PC-3 (cell line): Measurements from ENCODE around the gene ZMIZ1. TPM values are rescaled to one million over a fixed set of nuclear protein-coding genes. Genes with fewer than 3 reads are reported as not detected.

Experiments used
- ATAC-seq: fragments of 200-7000 bp; cut with Tn5 transposase; 2 replicates; pipeline ENCODE4 v1.9.1; 2020; ENCODE audit warnings: mild to moderate bottlenecking, moderate library complexity
- BruUV-seq: library from RNA; stranded (reverse); fragments of 400-500 nt; replicated peaks from 2 replicates; lab custom pipeline; 2021; lab: Mats Ljungman, UMichigan
- CTCF ChIA-PET: fragments of 300-600 bp; sonication (Branson Sonifier 250); formaldehyde crosslinking; loops from one replicate; lab custom pipeline; 2022; ENCODE audit warnings: antibody characterized with exemption; lab: Charles Lee
- POLR2A ChIA-PET: fragments of 300-600 bp; sonication (Branson Sonifier 250); formaldehyde crosslinking; loops from one replicate; lab custom pipeline; 2022; ENCODE audit warnings: antibody characterized with exemption; ENCODE audit not compliant: unreplicated experiment; lab: Charles Lee
- DNase-seq: peaks from one replicate; pipeline ENCODE4 v3.0.0-alpha.2; 2015
- H2AFZ ChIP-seq: fragments of 300-600 bp; sonication (generic); 2 replicates; pipeline ENCODE4 v1.6.0; 2016; ENCODE audit warnings: antibody characterized with exemption, low read length
- H3F3A ChIP-seq: fragments of 300-600 bp; sonication (generic); one replicate; pipeline ENCODE4 v1.6.0; 2017; ENCODE audit warnings: antibody characterized with exemption, low read length, control low read depth, mild to moderate bottlenecking; ENCODE audit not compliant: unreplicated experiment
- H3K27ac ChIP-seq: fragments of 300-600 bp; sonication (generic); 2 replicates; pipeline ENCODE4 v1.5.1; 2016; ENCODE audit warnings: mild to moderate bottlenecking, low read length
- H3K27me3 ChIP-seq: fragments of 300-600 bp; sonication (generic); 2 replicates; pipeline ENCODE4 v1.6.1; 2016; ENCODE audit warnings: low read length, mixed read lengths
- H3K36me3 ChIP-seq: fragments of 300-600 bp; sonication (generic); 2 replicates; pipeline ENCODE4 v1.6.1; 2016; ENCODE audit warnings: low read depth, mixed run types, low read length, mixed read lengths
- H3K4me1 ChIP-seq: fragments of 300-600 bp; sonication (generic); 2 replicates; pipeline ENCODE4 v1.5.1; 2016; ENCODE audit warnings: low read length; ENCODE audit not compliant: insufficient read depth
- H3K4me2 ChIP-seq: fragments of 300-600 bp; sonication (generic); 2 replicates; pipeline ENCODE4 v1.6.0; 2016; ENCODE audit warnings: low read length
- H3K4me3 ChIP-seq: fragments of 300-600 bp; sonication (generic); 2 replicates; pipeline ENCODE4 v1.5.1; 2016; ENCODE audit warnings: mild to moderate bottlenecking, low read length, mixed read lengths
- H3K79me2 ChIP-seq: fragments of 300-600 bp; sonication (generic); 2 replicates; pipeline ENCODE4 v1.6.1; 2017; ENCODE audit warnings: low read length, mixed read lengths
- H3K9ac ChIP-seq: fragments of 300-600 bp; sonication (generic); 2 replicates; pipeline ENCODE4 v1.6.0; 2016; ENCODE audit warnings: mild to moderate bottlenecking, low read length
- H3K9me2 ChIP-seq: fragments of 300-600 bp; sonication (generic); replicated peaks from 2 replicates; pipeline ENCODE4 v1.6.1; 2016; ENCODE audit warnings: mixed run types, low read length, mixed read lengths
- H3K9me3 ChIP-seq: fragments of 300-600 bp; sonication (generic); 2 replicates; pipeline ENCODE4 v1.6.1; 2016; ENCODE audit warnings: low read length, mixed read lengths
- H4K20me1 ChIP-seq: fragments of 300-600 bp; sonication (generic); 2 replicates; pipeline ENCODE4 v1.6.1; 2016; ENCODE audit warnings: low read length, mixed read lengths
- EZH2 ChIP-seq: fragments of 300-600 bp; sonication (generic); IDR thresholded peaks from one replicate; pipeline ENCODE4 v1.6.1; 2017; ENCODE audit warnings: antibody characterized with exemption, mild to moderate bottlenecking, low read length; ENCODE audit not compliant: unreplicated experiment
- EZH2phosphoT487 ChIP-seq: fragments of 300-600 bp; sonication (generic); IDR thresholded peaks from 2 replicates; pipeline ENCODE4 v1.6.1; 2018; ENCODE audit warnings: mild to moderate bottlenecking, antibody characterized with exemption, low read length, borderline replicate concordance
- intact Hi-C: fragments of 100-400 bp; cut with micrococcal nuclease; formaldehyde crosslinking; loops from 2 replicates; pipeline ENCODE4 v1.9.0; 2023
- total RNA-seq: library from RNA; depleted of rRNA; stranded (reverse); fragments of >200 nt; gene quantifications from 2 replicates; pipeline ENCODE4 v1.2.3, GENCODE V29; 2014
- TF ChIP-seq, protein P1 (sequence below): fragments of 300-600 bp; sonication (generic); conservative IDR thresholded peaks from 2 replicates; pipeline ENCODE4 v1.5.1; 2017; ENCODE audit warnings: antibody characterized with exemption, low read depth, mild to moderate bottlenecking, low read length

ZMIZ1 gene
- total RNA-seq, 1 experiment from 2014 or later: 55.4 TPM

DNA sequence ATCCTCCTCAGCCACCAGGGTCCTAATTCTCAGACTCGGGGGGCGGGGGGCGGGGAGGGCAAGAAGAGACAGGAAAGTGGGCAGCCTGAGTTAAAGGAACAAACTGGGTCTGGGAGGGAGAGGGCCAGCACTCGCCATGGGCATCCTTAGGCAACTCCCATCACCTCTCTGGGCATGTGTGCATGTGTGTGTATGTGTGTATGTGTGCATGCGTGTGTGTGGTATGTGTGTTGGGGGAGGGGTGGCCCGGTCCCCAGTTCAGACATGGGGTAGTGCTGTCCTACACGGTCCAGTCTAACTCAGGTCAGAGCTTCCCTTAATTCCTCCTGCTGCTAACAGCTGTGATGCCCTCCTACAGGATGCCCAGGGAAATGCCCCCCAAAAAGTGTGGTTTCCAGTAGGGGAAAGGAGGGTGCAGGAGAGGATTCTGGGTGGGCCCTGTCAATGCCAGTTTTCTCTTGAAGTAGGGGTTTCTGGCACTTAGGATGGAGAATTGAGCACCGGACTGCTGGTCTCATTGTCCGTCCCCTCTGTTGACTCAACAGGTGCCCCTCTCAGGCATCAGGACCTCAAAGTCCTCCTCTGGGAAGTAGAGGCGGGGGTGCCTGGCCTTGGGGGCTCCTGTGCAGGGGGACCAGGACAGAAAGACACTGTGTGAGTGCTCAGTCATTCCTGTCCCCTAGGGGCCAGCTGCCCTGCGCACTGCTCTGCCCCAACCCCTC, 15.1 kb upstream of the ZMIZ1 start:
- Histone ChIP-seq H4K20me1 (no peaks in the 10 kb centered on the region), H3K79me2 (no peaks in the 10 kb centered on the region), H3K4me1 (peaks cover 24% of the 10 kb centered on the region), H3K4me3 (no peak overlapping the region), H2AFZ (no peak overlapping the region), H3K9me3 (no peaks in the 10 kb centered on the region), H3K27ac (no peak overlapping the region), H3K9me2 (no peaks in the 10 kb centered on the region), H3F3A (no peaks in the 10 kb centered on the region), H3K27me3 (no peaks in the 10 kb centered on the region), H3K4me2 (no peak overlapping the region), H3K9ac (no peak overlapping the region), H3K36me3 (no peaks in the 10 kb centered on the region)
- ATAC-seq (no peak), DNase-seq (no peak)
- ChIA-PET CTCF (no interaction called here), POLR2A (no interaction called here)
- intact Hi-C loops: loop anchor here (2.0 to 5.0 kb wide), 3 partner anchors 89 to 386 kb away; no protein-coding TSS in a partner anchor
- no peak for TF ChIP-seq EZH2phosphoT487
- no TSS peak for BruUV-seq

DNA sequence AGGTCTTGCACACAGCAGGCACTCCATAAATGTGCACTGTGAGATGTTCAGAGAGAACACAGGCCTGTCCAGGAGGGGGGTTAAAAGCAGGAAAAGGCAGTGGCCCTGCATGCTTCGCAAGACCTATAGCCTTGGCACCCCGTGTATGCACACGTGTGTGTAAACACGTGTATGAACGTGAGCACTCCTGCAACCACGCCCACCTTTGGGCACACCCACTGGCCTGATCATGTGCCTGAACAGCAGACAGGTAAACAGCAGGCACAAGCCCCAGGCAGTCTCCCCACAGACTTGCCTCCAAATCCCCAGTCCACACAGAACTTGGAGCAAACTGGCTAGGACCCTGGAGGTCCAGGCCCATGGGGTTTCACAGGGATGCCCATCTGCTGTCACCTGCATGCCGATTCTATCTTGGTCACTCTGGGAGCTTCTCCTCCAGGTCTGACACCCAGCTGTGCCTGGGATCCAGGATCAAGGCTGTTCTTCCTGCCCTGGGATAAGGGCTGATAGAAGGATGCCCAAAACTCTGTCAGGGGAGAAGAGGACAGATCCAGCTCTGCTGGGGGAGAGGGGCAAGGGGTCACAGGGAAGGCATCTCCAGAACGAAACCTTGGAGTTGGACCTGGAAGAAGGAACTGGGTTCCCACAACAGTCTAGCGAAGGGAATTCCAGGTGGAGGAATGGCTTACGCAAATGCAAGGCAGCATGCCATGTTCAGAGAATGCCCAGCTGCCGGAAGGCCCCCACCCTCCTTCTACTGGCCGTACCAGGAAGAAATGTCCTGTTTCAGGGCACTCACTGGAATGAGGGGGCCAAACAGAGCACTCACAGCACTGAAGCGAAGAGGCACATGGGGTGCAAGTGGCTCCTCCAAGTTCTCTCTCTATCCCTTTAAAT, 14.3 kb upstream of the ZMIZ1 start:
- DNase-seq (no peak), ATAC-seq (no peak)
- TF ChIP-seq EZH2phosphoT487 (no peak), EZH2 (no peak)
- TF ChIP-seq, protein P1, sequence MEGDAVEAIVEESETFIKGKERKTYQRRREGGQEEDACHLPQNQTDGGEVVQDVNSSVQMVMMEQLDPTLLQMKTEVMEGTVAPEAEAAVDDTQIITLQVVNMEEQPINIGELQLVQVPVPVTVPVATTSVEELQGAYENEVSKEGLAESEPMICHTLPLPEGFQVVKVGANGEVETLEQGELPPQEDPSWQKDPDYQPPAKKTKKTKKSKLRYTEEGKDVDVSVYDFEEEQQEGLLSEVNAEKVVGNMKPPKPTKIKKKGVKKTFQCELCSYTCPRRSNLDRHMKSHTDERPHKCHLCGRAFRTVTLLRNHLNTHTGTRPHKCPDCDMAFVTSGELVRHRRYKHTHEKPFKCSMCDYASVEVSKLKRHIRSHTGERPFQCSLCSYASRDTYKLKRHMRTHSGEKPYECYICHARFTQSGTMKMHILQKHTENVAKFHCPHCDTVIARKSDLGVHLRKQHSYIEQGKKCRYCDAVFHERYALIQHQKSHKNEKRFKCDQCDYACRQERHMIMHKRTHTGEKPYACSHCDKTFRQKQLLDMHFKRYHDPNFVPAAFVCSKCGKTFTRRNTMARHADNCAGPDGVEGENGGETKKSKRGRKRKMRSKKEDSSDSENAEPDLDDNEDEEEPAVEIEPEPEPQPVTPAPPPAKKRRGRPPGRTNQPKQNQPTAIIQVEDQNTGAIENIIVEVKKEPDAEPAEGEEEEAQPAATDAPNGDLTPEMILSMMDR: no peak
- Histone ChIP-seq H3K4me3 (no peak overlapping the region), H3K4me1 (peaks cover 19% of the 10 kb centered on the region), H3K9me2 (no peaks in the 10 kb centered on the region), H3K27me3 (no peaks in the 10 kb centered on the region), H3F3A (no peaks in the 10 kb centered on the region), H3K4me2 (no peak overlapping the region), H2AFZ (no peak overlapping the region), H4K20me1 (no peaks in the 10 kb centered on the region), H3K79me2 (no peaks in the 10 kb centered on the region), H3K27ac (no peak overlapping the region), H3K36me3 (no peaks in the 10 kb centered on the region), H3K9me3 (no peaks in the 10 kb centered on the region), H3K9ac (no peak overlapping the region)
- POLR2A ChIA-PET: no interaction called here
- CTCF ChIA-PET: no interaction called here
- intact Hi-C loops: loop anchor here (5.0 kb wide), 2 partner anchors 143 to 387 kb away; no protein-coding TSS in a partner anchor
- no TSS peak for BruUV-seq

DNA sequence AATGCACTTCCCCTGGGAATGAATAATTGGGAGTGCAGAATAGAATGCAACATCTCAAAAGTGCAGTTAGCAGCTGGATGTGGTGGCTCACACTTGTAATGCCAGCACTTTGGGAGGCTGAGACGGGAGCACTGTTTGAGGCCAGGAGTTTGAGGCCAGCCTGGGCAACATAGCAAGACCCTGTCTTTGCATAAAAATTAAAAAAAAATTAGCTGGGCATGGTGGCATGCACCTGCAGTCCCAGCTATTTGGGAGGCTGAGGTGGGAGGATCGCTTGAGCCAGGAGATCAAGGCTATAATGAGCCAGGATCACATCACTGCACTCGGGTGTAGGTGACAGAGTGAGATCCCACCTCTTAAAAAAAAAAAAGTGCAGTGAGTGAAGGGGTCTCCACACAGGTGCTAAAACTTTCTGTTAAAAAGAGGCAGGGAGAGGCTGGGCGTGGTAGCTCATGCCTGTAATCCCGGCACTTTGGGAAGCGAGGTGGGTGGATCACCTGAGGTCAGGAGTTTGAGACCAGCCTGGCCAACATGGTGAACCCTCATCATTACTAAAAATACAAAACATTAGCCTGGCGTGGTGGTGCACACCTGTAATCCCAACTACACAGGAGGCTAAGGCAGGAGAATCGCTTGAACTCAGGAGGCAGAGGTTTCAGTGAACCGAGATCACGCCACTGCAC, 13.5 kb upstream of the ZMIZ1 start:
- Histone ChIP-seq H4K20me1 (no peaks in the 10 kb centered on the region), H3K4me3 (no peak overlapping the region), H3K79me2 (no peaks in the 10 kb centered on the region), H3K27me3 (no peaks in the 10 kb centered on the region), H2AFZ (no peak overlapping the region), H3K4me1 (peaks cover 15% of the 10 kb centered on the region), H3F3A (no peaks in the 10 kb centered on the region), H3K27ac (no peak overlapping the region), H3K9me2 (no peaks in the 10 kb centered on the region), H3K4me2 (no peak overlapping the region), H3K36me3 (no peaks in the 10 kb centered on the region), H3K9ac (no peak overlapping the region), H3K9me3 (no peaks in the 10 kb centered on the region)
- intact Hi-C loops: no loop called here
- CTCF ChIA-PET: no interaction called here
- TF ChIP-seq, protein P1: no peak
- TF ChIP-seq EZH2phosphoT487 (no peak), EZH2 (no peak)
- DNase-seq (no peak), ATAC-seq (no peak)
- POLR2A ChIA-PET: no interaction called here
- no TSS peak for BruUV-seq
